Suprapubic skin (tissue), 4 donors: ENCODE results near the gene DLGAP4. TPM values are rescaled to one million over a fixed set of nuclear protein-coding genes. Genes with fewer than 3 reads are reported as not detected.

Source experiments
- DNase-seq, 2 donors: peaks; one replicate each; pipeline ENCODE4 v3.0.0-alpha.2; 2019; ENCODE audit warnings: low spot score in 2 of 2
- H3K27ac ChIP-seq: fragments of 200-600 bp; sonication (generic); one replicate; pipeline ENCODE4 v1.5.1; 2019
- H3K27me3 ChIP-seq: fragments of 200-600 bp; sonication (generic); one replicate; pipeline ENCODE4 v1.5.1; 2019
- H3K36me3 ChIP-seq: fragments of 200-600 bp; sonication (generic); one replicate; pipeline ENCODE4 v1.5.1; 2019
- H3K4me1 ChIP-seq: fragments of 200-600 bp; sonication (generic); one replicate; pipeline ENCODE4 v1.5.1; 2019
- H3K4me3 ChIP-seq: fragments of 200-600 bp; sonication (generic); one replicate; pipeline ENCODE4 v1.5.1; 2019; ENCODE audit warnings: mild to moderate bottlenecking
- H3K9me3 ChIP-seq: fragments of 200-600 bp; sonication (generic); one replicate; pipeline ENCODE4 v1.5.1; 2019
- EP300 ChIP-seq: sonication (generic); formaldehyde crosslinking; IDR thresholded peaks from one replicate; pipeline ENCODE4 v1.6.1; 2017; ENCODE audit warnings: antibody characterized with exemption
- POLR2A ChIP-seq, 2 donors: fragments of 450-650 bp; IDR thresholded peaks; one replicate each; pipeline ENCODE4 v1.6.1; 2017; ENCODE audit warnings: antibody characterized with exemption in 2 of 2, mild to moderate bottlenecking in 2 of 2, moderate library complexity in 2 of 2
- POLR2AphosphoS5 ChIP-seq, 3 donors: sonication (generic); formaldehyde crosslinking; IDR thresholded peaks; one replicate each; pipeline ENCODE4 v1.6.1; 2017; ENCODE audit warnings: antibody characterized with exemption in 3 of 3
- WGBS: methylation state at CpG from one replicate; pipeline ENCODE4 v1.1.5; 2018; 5-methylcytosine and 5-hydroxymethylcytosine counted together
- total RNA-seq, 4 donors: library from RNA; depleted of rRNA; stranded (reverse); fragments of >200 nt; gene quantifications; one replicate each; pipeline ENCODE4 v1.1.0, GENCODE V29; 2016
- TF ChIP-seq, protein P1 (sequence below), 2 donors: fragments of 200-600 bp in 1 of 2; fragments of 450-650 bp in 1 of 2; sonication (generic) in 1 of 2; IDR thresholded peaks; one replicate each; pipeline ENCODE4 v1.5.1; 2016 to 2019; ENCODE audit warnings: antibody characterized with exemption in 2 of 2, mild to moderate bottlenecking in 1 of 2, moderate library complexity in 1 of 2

Gene DLGAP4
- total RNA-seq, 4 donors from 2014 or later: 69.5 to 120 (median 96.8) TPM

DNA sequence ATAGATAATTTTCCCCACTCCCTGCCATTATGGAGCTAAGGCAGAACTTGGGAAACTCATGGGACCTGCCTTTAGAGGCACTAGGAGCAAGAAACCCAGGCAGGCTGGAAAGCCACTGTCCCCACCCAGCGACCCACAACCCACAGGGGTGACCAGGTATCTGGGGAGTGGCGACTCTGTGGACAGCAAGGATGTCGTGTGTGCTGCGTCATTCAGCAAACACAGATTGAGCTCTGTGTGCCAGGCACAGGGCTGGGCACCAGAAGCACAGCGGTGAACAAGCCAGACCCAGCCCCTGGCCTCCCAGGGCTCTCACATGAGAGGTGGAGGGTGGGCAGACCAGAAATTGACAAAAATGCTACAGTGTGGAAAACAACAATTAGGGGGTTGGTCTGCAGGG, 27.7 kb downstream of the DLGAP4 start:
- DNase-seq: no peak
- Histone ChIP-seq H3K36me3 (no peaks in the 10 kb centered on the region), H3K27me3 (peaks cover 68% of the 10 kb centered on the region), H3K4me3 (no peak overlapping the region), H3K27ac (no peak overlapping the region), H3K9me3 (no peaks in the 10 kb centered on the region), H3K4me1 (no peaks in the 10 kb centered on the region)
- WGBS: 76% methylated on average over 5 of the region's 5 CpGs
- TF ChIP-seq POLR2AphosphoS5 (IDR thresholded peaks at IDR 0.05): no peak
- TF ChIP-seq EP300: no peak
- no peak for TF ChIP-seq POLR2A (IDR thresholded peaks at IDR 0.05)
- TF ChIP-seq, protein P1, sequence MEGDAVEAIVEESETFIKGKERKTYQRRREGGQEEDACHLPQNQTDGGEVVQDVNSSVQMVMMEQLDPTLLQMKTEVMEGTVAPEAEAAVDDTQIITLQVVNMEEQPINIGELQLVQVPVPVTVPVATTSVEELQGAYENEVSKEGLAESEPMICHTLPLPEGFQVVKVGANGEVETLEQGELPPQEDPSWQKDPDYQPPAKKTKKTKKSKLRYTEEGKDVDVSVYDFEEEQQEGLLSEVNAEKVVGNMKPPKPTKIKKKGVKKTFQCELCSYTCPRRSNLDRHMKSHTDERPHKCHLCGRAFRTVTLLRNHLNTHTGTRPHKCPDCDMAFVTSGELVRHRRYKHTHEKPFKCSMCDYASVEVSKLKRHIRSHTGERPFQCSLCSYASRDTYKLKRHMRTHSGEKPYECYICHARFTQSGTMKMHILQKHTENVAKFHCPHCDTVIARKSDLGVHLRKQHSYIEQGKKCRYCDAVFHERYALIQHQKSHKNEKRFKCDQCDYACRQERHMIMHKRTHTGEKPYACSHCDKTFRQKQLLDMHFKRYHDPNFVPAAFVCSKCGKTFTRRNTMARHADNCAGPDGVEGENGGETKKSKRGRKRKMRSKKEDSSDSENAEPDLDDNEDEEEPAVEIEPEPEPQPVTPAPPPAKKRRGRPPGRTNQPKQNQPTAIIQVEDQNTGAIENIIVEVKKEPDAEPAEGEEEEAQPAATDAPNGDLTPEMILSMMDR (IDR thresholded peaks at IDR 0.05): no peak

DNA sequence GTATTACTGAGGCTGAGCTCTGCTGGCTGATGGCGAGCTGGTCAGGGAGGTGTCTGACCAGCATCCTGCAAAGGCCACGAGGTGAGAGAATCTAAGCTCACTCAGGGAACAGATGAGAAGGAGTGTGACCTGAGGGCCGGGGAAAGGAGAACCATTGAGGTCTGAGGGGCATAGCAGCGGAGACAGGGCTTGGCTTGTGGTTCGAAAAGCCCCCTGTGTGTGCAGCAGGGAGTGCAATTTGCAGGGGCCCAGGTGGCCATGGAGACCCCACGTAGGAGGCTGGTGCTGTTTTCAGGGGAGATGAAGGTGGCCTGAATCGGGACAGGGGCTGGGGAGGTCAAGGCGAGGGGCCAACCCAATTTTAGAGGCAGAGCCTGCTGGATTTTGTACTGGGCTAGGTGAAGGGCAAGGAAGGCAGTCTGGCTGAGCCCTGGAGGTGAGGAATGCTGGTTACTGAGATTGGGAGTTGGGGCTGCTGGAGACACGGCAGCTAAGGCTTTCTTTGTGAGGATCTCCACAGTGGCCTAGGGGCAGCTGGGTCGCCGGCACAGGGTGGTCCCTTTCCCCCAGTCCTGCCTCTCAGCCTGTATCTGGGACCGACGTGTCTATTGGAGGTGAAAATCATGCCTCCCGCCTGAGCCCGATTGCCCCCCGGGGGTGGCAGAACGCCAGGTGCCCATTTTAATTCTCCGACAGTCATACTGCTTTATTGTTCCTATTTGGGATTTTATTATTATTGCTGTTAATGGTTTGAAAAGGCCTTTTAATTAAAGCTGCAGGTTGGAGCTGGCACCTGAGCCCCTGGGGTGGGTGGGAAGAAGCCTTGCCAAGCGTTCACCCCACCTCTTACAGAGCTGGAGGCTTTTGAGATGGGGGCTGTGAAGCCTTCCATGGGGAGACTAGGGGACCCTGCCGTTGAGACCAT, 28.4 kb downstream of the DLGAP4 start:
- DNase-seq: no peak
- H3K27ac ChIP-seq: no peak overlapping the region
- no peaks in the 10 kb centered on the region for H3K9me3 ChIP-seq
- 61% methylated on average over 17 of the region's 20 CpGs for WGBS
- TF ChIP-seq POLR2A (IDR thresholded peaks at IDR 0.05) (no peak), POLR2AphosphoS5 (IDR thresholded peaks at IDR 0.05) (no peak), EP300 (no peak)
- TF ChIP-seq, protein P1 (IDR thresholded peaks at IDR 0.05): no peak
- H3K36me3 ChIP-seq: no peaks in the 10 kb centered on the region
- no peaks in the 10 kb centered on the region for H3K4me1 ChIP-seq
- H3K4me3 ChIP-seq: no peak overlapping the region
- peaks cover 75% of the 10 kb centered on the region for H3K27me3 ChIP-seq

DNA sequence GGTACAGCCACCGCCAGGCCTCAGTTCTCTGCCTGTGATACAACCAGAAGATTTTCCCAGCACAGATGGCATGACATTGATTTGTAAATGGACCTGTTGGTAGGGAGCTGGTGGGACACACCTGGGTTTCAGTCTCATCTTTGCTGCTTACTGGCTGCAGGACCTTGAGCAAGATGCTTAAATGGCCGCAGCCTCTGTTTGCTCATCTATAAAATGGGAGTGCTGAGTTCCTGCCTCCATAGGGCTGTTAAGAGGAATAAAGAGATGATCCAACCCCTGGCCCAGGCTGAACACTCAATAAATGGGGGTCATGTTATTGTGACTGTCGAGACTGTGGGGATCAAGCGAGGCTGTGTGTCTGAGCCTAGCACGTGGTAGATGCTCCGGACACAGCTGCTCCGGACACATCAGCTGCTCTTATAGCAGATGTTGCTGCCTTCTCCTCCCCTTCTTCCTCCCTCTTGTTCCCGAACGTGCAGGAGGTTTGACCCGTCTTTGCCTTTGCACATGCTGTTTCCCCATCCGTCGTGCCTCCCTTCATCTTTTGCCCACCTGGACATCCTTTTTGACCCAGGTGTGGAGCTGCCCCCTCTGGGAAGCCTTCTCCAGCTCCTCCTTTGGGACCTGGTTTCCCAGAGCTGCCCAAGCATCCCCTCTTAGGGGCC, 29.2 kb downstream of the DLGAP4 start:
- no peak overlapping the region for H3K4me3 ChIP-seq
- DNase-seq: no peak
- H3K4me1 ChIP-seq: no peaks in the 10 kb centered on the region
- H3K27ac ChIP-seq: no peak overlapping the region
- WGBS: 62% methylated on average over 12 of the region's 12 CpGs
- no peaks in the 10 kb centered on the region for H3K9me3 ChIP-seq
- H3K36me3 ChIP-seq: no peaks in the 10 kb centered on the region
- TF ChIP-seq POLR2AphosphoS5 (IDR thresholded peaks at IDR 0.05) (no peak), EP300 (no peak), POLR2A (IDR thresholded peaks at IDR 0.05) (no peak)
- TF ChIP-seq, protein P1 (IDR thresholded peaks at IDR 0.05): no peak
- H3K27me3 ChIP-seq: peaks cover 83% of the 10 kb centered on the region

DNA sequence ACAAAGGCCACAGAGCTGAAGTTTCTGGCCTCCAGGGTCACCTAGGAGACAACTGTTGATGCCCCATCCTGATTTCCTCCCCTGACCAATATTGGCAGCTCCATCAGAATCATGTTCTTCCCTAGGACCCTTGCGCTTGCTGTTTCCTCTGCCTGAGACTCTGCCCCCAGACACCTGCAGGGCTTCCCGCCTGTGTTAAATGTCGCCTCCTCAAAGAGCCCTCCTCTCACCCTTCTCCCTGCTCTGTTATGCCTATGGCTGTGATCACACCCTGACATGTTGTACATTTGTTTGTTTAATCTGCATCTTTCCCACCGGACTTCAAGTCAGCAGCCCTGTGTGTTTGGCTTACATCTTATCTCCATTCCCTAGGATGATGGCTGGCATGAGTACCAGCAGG, 30.1 kb downstream of the DLGAP4 start:
- TF ChIP-seq, protein P1 (IDR thresholded peaks at IDR 0.05): no peak
- TF ChIP-seq POLR2AphosphoS5 (IDR thresholded peaks at IDR 0.05) (no peak), POLR2A (IDR thresholded peaks at IDR 0.05) (no peak), EP300 (no peak)
- H3K27me3 ChIP-seq: peaks cover 90% of the 10 kb centered on the region

More for the DNA sequence above, 30.1 kb downstream of the DLGAP4 start:
- Histone ChIP-seq H3K4me1 (no peaks in the 10 kb centered on the region), H3K27ac (no peak overlapping the region), H3K36me3 (no peaks in the 10 kb centered on the region), H3K9me3 (no peaks in the 10 kb centered on the region), H3K4me3 (no peak overlapping the region)
- DNase-seq: no peak
- 78% methylated on average over 4 of the region's 4 CpGs for WGBS
